Ovary (tissue), 9 donors: ENCODE results near the gene MROH2A. TPM values are rescaled to one million over a fixed set of nuclear protein-coding genes. Genes with fewer than 3 reads are reported as not detected.

ENCODE experiments used
- DNase-seq, 5 donors: peaks; one replicate each; pipeline ENCODE4 v3.0.0-alpha.2; 2019 to 2020
- H3K27ac ChIP-seq, 2 donors: fragments of 200-600 bp; one replicate each; pipeline versions ENCODE4 v1.5.1 to v1.8.0; 2019 to 2022
- H3K27me3 ChIP-seq: fragments of 200-600 bp; one replicate; pipeline ENCODE4 v1.8.0; 2022
- H3K36me3 ChIP-seq: fragments of 200-600 bp; sonication (generic); one replicate; pipeline ENCODE4 v1.5.1; 2019
- H3K4me1 ChIP-seq: one replicate; pipeline ENCODE4 v1.8.1; 2013; ENCODE audit warnings: mild to moderate bottlenecking, moderate library complexity; ENCODE audit not compliant: insufficient read depth
- H3K4me3 ChIP-seq: fragments of 200-600 bp; sonication (generic); one replicate; pipeline ENCODE4 v1.5.1; 2017
- H3K9me3 ChIP-seq, 2 donors: fragments of 200-600 bp in 1 of 2; sonication (generic) in 1 of 2; one replicate each; pipeline versions ENCODE4 v1.5.1 to v1.8.1; 2013 to 2019; ENCODE audit warnings: mild to moderate bottlenecking in 1 of 2, moderate library complexity in 1 of 2
- CTCF ChIP-seq, 3 donors: fragments of 450-650 bp in 2 of 3; fragments of 200-600 bp in 1 of 3; IDR thresholded peaks; one replicate each; pipeline versions ENCODE4 v1.5.1 to v1.8.0; 2016 to 2022; ENCODE audit warnings: antibody characterized with exemption in 3 of 3, mild to moderate bottlenecking in 1 of 3
- EP300 ChIP-seq: sonication (generic); formaldehyde crosslinking; IDR thresholded peaks from one replicate; pipeline ENCODE4 v1.6.1; 2017; ENCODE audit warnings: antibody characterized with exemption
- POLR2A ChIP-seq: fragments of 450-650 bp; IDR thresholded peaks from one replicate; pipeline ENCODE4 v1.6.1; 2017; ENCODE audit warnings: antibody characterized with exemption, mild to moderate bottlenecking, moderate library complexity
- WGBS, 3 donors: extraction: QIAGEN DNeasy Blood & Tissue Kit in 1 of 3; methylation state at CpG; one replicate each; pipeline versions ENCODE4 v1.1.5 to v1.1.7; 2013 to 2017; 5-methylcytosine and 5-hydroxymethylcytosine counted together
- intact Hi-C, 4 donors: fragments of 100-400 bp; cut with DNase I; formaldehyde crosslinking; loops; one replicate each; pipeline versions ENCODE4 v1.11.0 to v1.15.1; 2022 to 2023
- polyA plus RNA-seq, 2 donors: library from polyadenylated mRNA; stranded (reverse); fragments of 200-250 nt in 1 of 2; fragments of 350-450 nt in 1 of 2; fragmentation: Illumina TruSeq in 1 of 2; extraction: RNeasy Lipid Tissue Mini Kit (QIAGEN cat#74804) in 1 of 2; gene quantifications; one replicate each; pipeline ENCODE4 v1.2.3, GENCODE V29; 2013 to 2014
- total RNA-seq, 7 donors: library from RNA; depleted of rRNA in 2 of 7; stranded (reverse); fragments of >200 nt in 2 of 7; fragmentation: NEBNext Ultra II Directional in 3 of 7; extraction: Animal tissue kit (Norgen Biotek cat#: 25700) in 3 of 7; gene quantifications; one replicate each; pipeline versions ENCODE4 v1.1.0 to v1.2.4, GENCODE V29; 2016 to 2023
- donor health status: DM: no; HTN: no; CAD: no; lungs with moderate emphysema.
- donor health status: DM: no; HTN: no; CAD: no.
- donor health status: Bipolar disorder and iron deficiency.
- donor health status: DM: yes; HTN: yes; CAD: no.
- donor health status: DM: no; HTN: no; CAD: no.
- donor health status: DM: yes; HTN: yes; CAD: no.

The MROH2A gene
- total and polyA plus RNA-seq, 9 donors = not detected

- Histone ChIP-seq H3K4me3 (peak within 1 kb of the TSS; percentile 61), H3K4me1 (peaks cover 6% of the 10 kb centered on the region), H3K27ac (no peak within 1 kb of the TSS), H3K36me3 (no peaks in the 10 kb centered on the region), H3K9me3 (no peaks in the 10 kb centered on the region), H3K27me3 (no peaks in the 10 kb centered on the region)
- intact Hi-C loops = no loop called here
- DNase-seq = peak; percentile 84 to 93 (median 90)
- TF ChIP-seq EP300 = no peak
- no peak for TF ChIP-seq POLR2A
- no peak for TF ChIP-seq CTCF (IDR thresholded peaks at IDR 0.05)
- WGBS, 3 donors = 0 to 1% (median 1%) methylated on average over 56 to 60 of the region's 60 CpGs
Observed at GRCh38 chr2:233854241-233854981, 76.3 kb downstream of the MROH2A start, which contains the start of gene HJURP. Gene HJURP (minus strand): TSS chr2:233854535. CDS start chr2:233854500, 35 bp downstream.

GRCh38 chr2:233855345-233855744 lies 77.2 kb downstream of the MROH2A start:
- Histone ChIP-seq H3K27me3 (no peaks in the 10 kb centered on the region), H3K27ac (no peak overlapping the region), H3K36me3 (no peaks in the 10 kb centered on the region), H3K4me1 (peaks cover 6% of the 10 kb centered on the region), H3K4me3 (no peak overlapping the region), H3K9me3 (no peaks in the 10 kb centered on the region)
- TF ChIP-seq CTCF (IDR thresholded peaks at IDR 0.05) = no peak
- no peak for TF ChIP-seq EP300
- TF ChIP-seq POLR2A = no peak
- intact Hi-C loops = no loop called here
- 77 to 83% (median 82%) methylated on average over 5 of the region's 5 CpGs for WGBS, 3 donors
- DNase-seq = no peak

- Histone ChIP-seq H3K36me3 (no peaks in the 10 kb centered on the region), H3K27me3 (no peaks in the 10 kb centered on the region), H3K9me3 (no peaks in the 10 kb centered on the region), H3K4me3 (no peak overlapping the region), H3K4me1 (peaks cover 6% of the 10 kb centered on the region), H3K27ac (no peak overlapping the region)
- 91 to 94% (median 93%) methylated on average over 5 of the region's 5 CpGs for WGBS, 3 donors
- TF ChIP-seq CTCF (IDR thresholded peaks at IDR 0.05) (no peak), POLR2A (no peak), EP300 (no peak)
- no peak for DNase-seq
- intact Hi-C loops = no loop called here
Observed at GRCh38 chr2:233856184-233856583, 78.1 kb downstream of the MROH2A start.

GRCh38 chr2:233857511-233858141 lies 79.5 kb downstream of the MROH2A start:
- WGBS, 3 donors = 49 to 55% (median 51%) methylated on average over 9 of the region's 9 CpGs
- intact Hi-C loops = no loop called here
- Histone ChIP-seq H3K4me1 (peaks cover 6% of the 10 kb centered on the region), H3K36me3 (no peaks in the 10 kb centered on the region), H3K9me3 (no peaks in the 10 kb centered on the region), H3K27ac (no peak overlapping the region), H3K27me3 (no peaks in the 10 kb centered on the region), H3K4me3 (no peak overlapping the region)
- TF ChIP-seq EP300 (no peak), POLR2A (no peak), CTCF (IDR thresholded peaks at IDR 0.05) (no peak)
- DNase-seq = no peak
